Liver (tissue), 9 donors: ENCODE measurements around the gene YEATS2. TPM values are rescaled to one million over a fixed set of nuclear protein-coding genes. Genes with fewer than 3 reads are reported as not detected.

Experiments
- DNase-seq: peaks from one replicate; pipeline ENCODE4 v3.0.0-alpha.2; 2017; ENCODE audit warnings: low spot score
- H3K27ac ChIP-seq, 2 donors: one replicate each; pipeline ENCODE4 v1.7.0; 2013; ENCODE audit warnings: inconsistent platforms in 2 of 2, low read length in 2 of 2, control low read depth in 1 of 2, low read depth in 1 of 2, mild to moderate bottlenecking in 1 of 2
- H3K27me3 ChIP-seq, 4 donors: one replicate each; pipeline versions ENCODE4 v1.6.1 to v1.7.0; 2013; ENCODE audit warnings: low read length in 3 of 4, inconsistent platforms in 1 of 4, mild to moderate bottlenecking in 1 of 4, moderate library complexity in 1 of 4; ENCODE audit not compliant: control insufficient read depth in 4 of 4, insufficient read depth in 4 of 4
- H3K36me3 ChIP-seq, 4 donors: one replicate each; pipeline versions ENCODE4 v1.6.1 to v1.7.0; 2013; ENCODE audit warnings: low read length in 3 of 4, mild to moderate bottlenecking in 3 of 4, low read depth in 1 of 4, moderate library complexity in 1 of 4; ENCODE audit not compliant: control insufficient read depth in 4 of 4, insufficient read depth in 3 of 4
- H3K4me1 ChIP-seq, 4 donors: one replicate each; pipeline versions ENCODE4 v1.6.1 to v1.7.0; 2013; ENCODE audit warnings: low read length in 3 of 4, mild to moderate bottlenecking in 3 of 4, moderate library complexity in 1 of 4; ENCODE audit not compliant: control insufficient read depth in 4 of 4, insufficient read depth in 4 of 4
- H3K4me3 ChIP-seq, 3 donors: one replicate each; pipeline versions ENCODE4 v1.6.1 to v1.7.0; 2013; ENCODE audit warnings: low read length in 3 of 3, control low read depth in 1 of 3, low read depth in 1 of 3, mild to moderate bottlenecking in 1 of 3
- H3K9ac ChIP-seq, 2 donors: one replicate each; pipeline ENCODE4 v1.7.0; 2013; ENCODE audit warnings: low read length in 2 of 2, mild to moderate bottlenecking in 2 of 2, moderate library complexity in 2 of 2, control low read depth in 1 of 2, low read depth in 1 of 2
- H3K9me3 ChIP-seq, 4 donors: one replicate each; pipeline versions ENCODE4 v1.6.1 to v1.7.0; 2013; ENCODE audit warnings: low read length in 3 of 4; ENCODE audit not compliant: control insufficient read depth in 4 of 4
- EGR1 ChIP-seq, 2 donors: IDR thresholded peaks; 2 replicates each; pipeline ENCODE4 v1.6.1; 2016 to 2018; ENCODE audit warnings: antibody characterized with exemption in 2 of 2, low read depth in 2 of 2
- FOXA1 ChIP-seq: IDR thresholded peaks from 2 replicates; pipeline ENCODE4 v1.6.1; 2016; ENCODE audit warnings: antibody characterized with exemption
- FOXA2 ChIP-seq: IDR thresholded peaks from 2 replicates; pipeline ENCODE4 v1.6.1; 2016; ENCODE audit warnings: antibody characterized with exemption
- GABPA ChIP-seq, 2 donors: IDR thresholded peaks in 1 of 2; conservative IDR thresholded peaks in 1 of 2; 2 replicates each; pipeline ENCODE4 v1.6.1; 2016; ENCODE audit warnings: antibody characterized with exemption in 2 of 2, mild to moderate bottlenecking in 1 of 2, moderate library complexity in 1 of 2
- HNF4A ChIP-seq, 2 donors: conservative IDR thresholded peaks; 2 replicates each; pipeline ENCODE4 v1.6.1; 2016; ENCODE audit warnings: antibody characterized with exemption in 2 of 2, mild to moderate bottlenecking in 2 of 2
- HNF4G ChIP-seq: IDR thresholded peaks from 2 replicates; pipeline ENCODE4 v1.6.1; 2016; ENCODE audit warnings: antibody characterized with exemption
- JUND ChIP-seq, 2 donors: IDR thresholded peaks; 2 replicates each; pipeline ENCODE4 v1.6.1; 2016; ENCODE audit warnings: antibody characterized with exemption in 2 of 2
- NR2F2 ChIP-seq: IDR thresholded peaks from 2 replicates; pipeline ENCODE4 v1.6.1; 2016; ENCODE audit warnings: antibody characterized with exemption
- RAD21 ChIP-seq, 2 donors: IDR thresholded peaks; 2 replicates each; pipeline ENCODE4 v1.6.1; 2016; ENCODE audit warnings: antibody characterized with exemption in 2 of 2, mild to moderate bottlenecking in 2 of 2
- RXRA ChIP-seq, 2 donors: IDR thresholded peaks; 2 replicates each; pipeline ENCODE4 v1.6.1; 2017 to 2018; ENCODE audit warnings: antibody characterized with exemption in 2 of 2, mild to moderate bottlenecking in 1 of 2
- SP1 ChIP-seq: IDR thresholded peaks from 2 replicates; pipeline ENCODE4 v1.6.1; 2018; ENCODE audit warnings: antibody characterized with exemption, mild to moderate bottlenecking
- TAF1 ChIP-seq: conservative IDR thresholded peaks from 2 replicates; pipeline ENCODE4 v1.6.1; 2016; ENCODE audit warnings: antibody characterized with exemption, mild to moderate bottlenecking
- YY1 ChIP-seq: IDR thresholded peaks from 2 replicates; pipeline ENCODE4 v1.6.1; 2016; ENCODE audit warnings: antibody characterized with exemption, mild to moderate bottlenecking
- WGBS: extraction: QIAGEN DNeasy Blood & Tissue Kit; methylation state at CpG from one replicate; pipeline ENCODE4 v1.1.7; 2013; 5-methylcytosine and 5-hydroxymethylcytosine counted together
- polyA plus RNA-seq, 2 donors: library from polyadenylated mRNA; stranded (reverse) in 1 of 2; unstranded in 1 of 2; fragments of 200-250 nt in 1 of 2; fragments of >200 nt in 1 of 2; fragmentation: Nextera tagmentation in 1 of 2; extraction: Ambion mirVana in 1 of 2; gene quantifications; one replicate each; pipeline versions ENCODE4 v1.2.1 to v1.2.3, GENCODE V29; 2013 to 2015
- total RNA-seq, 2 donors: library from RNA; depleted of rRNA; stranded (reverse); fragments of >200 nt; gene quantifications; one replicate each; pipeline ENCODE4 v1.2.3, GENCODE V29; 2014
- TF ChIP-seq, protein P1 (sequence below): IDR thresholded peaks from 2 replicates; pipeline ENCODE4 v1.6.1; 2016; ENCODE audit warnings: antibody characterized with exemption
- TF ChIP-seq, protein P2 (sequence below): IDR thresholded peaks from 2 replicates; pipeline ENCODE4 v1.6.1; 2016; ENCODE audit warnings: antibody characterized with exemption, mild to moderate bottlenecking
- TF ChIP-seq, protein P3 (sequence below): IDR thresholded peaks from 2 replicates; pipeline ENCODE4 v1.6.1; 2016; ENCODE audit warnings: antibody characterized with exemption
- TF ChIP-seq, protein P4 (sequence below): fragments of 150-350 bp; IDR thresholded peaks from 2 replicates; pipeline ENCODE4 v1.5.1; 2017; ENCODE audit warnings: improper control_type of control experiment, low read depth, low read length; ENCODE audit not compliant: missing input control
- TF ChIP-seq, protein P5 (sequence below): IDR thresholded peaks from 2 replicates; pipeline ENCODE4 v1.6.1; 2016; ENCODE audit warnings: antibody characterized with exemption
- donor health status: healthy.
- donor health status: healthy.
- donor health status: healthy.
- donor health status: healthy.
- donor health status: healthy.

YEATS2 gene
- total and polyA plus RNA-seq, 4 donors, result 1.5 to 9.4 (median 4.9) TPM

DNA sequence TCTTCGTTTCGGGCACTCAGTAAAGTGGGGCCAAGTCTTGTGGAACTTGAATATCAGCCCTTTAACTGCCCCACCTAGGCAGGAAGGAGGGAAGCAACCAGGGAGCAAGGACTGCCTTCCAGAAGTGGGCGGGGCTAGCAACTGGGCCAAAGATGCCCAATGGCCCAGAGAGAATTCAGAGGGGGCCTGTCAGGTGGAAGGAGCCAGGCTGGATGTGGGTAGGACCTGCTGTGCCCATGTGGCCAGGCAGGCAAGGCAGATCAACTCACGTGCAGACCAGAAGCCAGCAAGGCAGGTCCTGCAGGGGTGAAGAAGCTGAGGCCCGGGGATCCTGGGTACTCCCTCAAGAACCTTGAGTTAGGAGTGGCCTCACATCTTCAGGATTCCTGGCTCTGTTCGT, 122.2 kb downstream of the YEATS2 start:
- no peak for TF ChIP-seq YY1
- TF ChIP-seq FOXA2, result no peak
- no peak for TF ChIP-seq TAF1
- TF ChIP-seq, protein P1, sequence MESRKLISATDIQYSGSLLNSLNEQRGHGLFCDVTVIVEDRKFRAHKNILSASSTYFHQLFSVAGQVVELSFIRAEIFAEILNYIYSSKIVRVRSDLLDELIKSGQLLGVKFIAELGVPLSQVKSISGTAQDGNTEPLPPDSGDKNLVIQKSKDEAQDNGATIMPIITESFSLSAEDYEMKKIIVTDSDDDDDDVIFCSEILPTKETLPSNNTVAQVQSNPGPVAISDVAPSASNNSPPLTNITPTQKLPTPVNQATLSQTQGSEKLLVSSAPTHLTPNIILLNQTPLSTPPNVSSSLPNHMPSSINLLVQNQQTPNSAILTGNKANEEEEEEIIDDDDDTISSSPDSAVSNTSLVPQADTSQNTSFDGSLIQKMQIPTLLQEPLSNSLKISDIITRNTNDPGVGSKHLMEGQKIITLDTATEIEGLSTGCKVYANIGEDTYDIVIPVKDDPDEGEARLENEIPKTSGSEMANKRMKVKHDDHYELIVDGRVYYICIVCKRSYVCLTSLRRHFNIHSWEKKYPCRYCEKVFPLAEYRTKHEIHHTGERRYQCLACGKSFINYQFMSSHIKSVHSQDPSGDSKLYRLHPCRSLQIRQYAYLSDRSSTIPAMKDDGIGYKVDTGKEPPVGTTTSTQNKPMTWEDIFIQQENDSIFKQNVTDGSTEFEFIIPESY, result no peak
- TF ChIP-seq FOXA1, result no peak
- TF ChIP-seq GABPA (IDR thresholded peaks at IDR 0.05 in 1 of 2, conservative IDR thresholded peaks at IDR 0.05 in 1 of 2), result no peak
- TF ChIP-seq RAD21 (IDR thresholded peaks at IDR 0.05), result no peak
- TF ChIP-seq, protein P2, sequence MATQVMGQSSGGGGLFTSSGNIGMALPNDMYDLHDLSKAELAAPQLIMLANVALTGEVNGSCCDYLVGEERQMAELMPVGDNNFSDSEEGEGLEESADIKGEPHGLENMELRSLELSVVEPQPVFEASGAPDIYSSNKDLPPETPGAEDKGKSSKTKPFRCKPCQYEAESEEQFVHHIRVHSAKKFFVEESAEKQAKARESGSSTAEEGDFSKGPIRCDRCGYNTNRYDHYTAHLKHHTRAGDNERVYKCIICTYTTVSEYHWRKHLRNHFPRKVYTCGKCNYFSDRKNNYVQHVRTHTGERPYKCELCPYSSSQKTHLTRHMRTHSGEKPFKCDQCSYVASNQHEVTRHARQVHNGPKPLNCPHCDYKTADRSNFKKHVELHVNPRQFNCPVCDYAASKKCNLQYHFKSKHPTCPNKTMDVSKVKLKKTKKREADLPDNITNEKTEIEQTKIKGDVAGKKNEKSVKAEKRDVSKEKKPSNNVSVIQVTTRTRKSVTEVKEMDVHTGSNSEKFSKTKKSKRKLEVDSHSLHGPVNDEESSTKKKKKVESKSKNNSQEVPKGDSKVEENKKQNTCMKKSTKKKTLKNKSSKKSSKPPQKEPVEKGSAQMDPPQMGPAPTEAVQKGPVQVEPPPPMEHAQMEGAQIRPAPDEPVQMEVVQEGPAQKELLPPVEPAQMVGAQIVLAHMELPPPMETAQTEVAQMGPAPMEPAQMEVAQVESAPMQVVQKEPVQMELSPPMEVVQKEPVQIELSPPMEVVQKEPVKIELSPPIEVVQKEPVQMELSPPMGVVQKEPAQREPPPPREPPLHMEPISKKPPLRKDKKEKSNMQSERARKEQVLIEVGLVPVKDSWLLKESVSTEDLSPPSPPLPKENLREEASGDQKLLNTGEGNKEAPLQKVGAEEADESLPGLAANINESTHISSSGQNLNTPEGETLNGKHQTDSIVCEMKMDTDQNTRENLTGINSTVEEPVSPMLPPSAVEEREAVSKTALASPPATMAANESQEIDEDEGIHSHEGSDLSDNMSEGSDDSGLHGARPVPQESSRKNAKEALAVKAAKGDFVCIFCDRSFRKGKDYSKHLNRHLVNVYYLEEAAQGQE, result no peak
- TF ChIP-seq, protein P3, sequence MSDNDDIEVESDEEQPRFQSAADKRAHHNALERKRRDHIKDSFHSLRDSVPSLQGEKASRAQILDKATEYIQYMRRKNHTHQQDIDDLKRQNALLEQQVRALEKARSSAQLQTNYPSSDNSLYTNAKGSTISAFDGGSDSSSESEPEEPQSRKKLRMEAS, result no peak
- TF ChIP-seq, protein P4, sequence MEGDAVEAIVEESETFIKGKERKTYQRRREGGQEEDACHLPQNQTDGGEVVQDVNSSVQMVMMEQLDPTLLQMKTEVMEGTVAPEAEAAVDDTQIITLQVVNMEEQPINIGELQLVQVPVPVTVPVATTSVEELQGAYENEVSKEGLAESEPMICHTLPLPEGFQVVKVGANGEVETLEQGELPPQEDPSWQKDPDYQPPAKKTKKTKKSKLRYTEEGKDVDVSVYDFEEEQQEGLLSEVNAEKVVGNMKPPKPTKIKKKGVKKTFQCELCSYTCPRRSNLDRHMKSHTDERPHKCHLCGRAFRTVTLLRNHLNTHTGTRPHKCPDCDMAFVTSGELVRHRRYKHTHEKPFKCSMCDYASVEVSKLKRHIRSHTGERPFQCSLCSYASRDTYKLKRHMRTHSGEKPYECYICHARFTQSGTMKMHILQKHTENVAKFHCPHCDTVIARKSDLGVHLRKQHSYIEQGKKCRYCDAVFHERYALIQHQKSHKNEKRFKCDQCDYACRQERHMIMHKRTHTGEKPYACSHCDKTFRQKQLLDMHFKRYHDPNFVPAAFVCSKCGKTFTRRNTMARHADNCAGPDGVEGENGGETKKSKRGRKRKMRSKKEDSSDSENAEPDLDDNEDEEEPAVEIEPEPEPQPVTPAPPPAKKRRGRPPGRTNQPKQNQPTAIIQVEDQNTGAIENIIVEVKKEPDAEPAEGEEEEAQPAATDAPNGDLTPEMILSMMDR, result no peak
- TF ChIP-seq, protein P5, sequence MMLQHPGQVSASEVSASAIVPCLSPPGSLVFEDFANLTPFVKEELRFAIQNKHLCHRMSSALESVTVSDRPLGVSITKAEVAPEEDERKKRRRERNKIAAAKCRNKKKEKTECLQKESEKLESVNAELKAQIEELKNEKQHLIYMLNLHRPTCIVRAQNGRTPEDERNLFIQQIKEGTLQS, result no peak
- TF ChIP-seq JUND (IDR thresholded peaks at IDR 0.05), result no peak
- no peak for TF ChIP-seq EGR1 (IDR thresholded peaks at IDR 0.05; ENCODE audit: low read depth in 2 of 2)
- no peak for TF ChIP-seq NR2F2
- TF ChIP-seq HNF4A (conservative IDR thresholded peaks at IDR 0.05), result no peak
- no peak for TF ChIP-seq SP1
- TF ChIP-seq HNF4G, result no peak
- TF ChIP-seq RXRA (IDR thresholded peaks at IDR 0.05), result no peak
- H3K4me1 ChIP-seq, result peaks cover 0 to 4% (median 3%) of the 10 kb centered on the region in 4 donors
- DNase-seq, result no peak
- peaks cover 0 to 6% (median 0%) of the 10 kb centered on the region in 4 donors for H3K36me3 ChIP-seq
- H3K9me3 ChIP-seq, result no peaks in the 10 kb centered on the region
- WGBS, result 95% methylated on average over 6 of the region's 6 CpGs
- H3K4me3 ChIP-seq, result no peak overlapping the region
- no peak overlapping the region for H3K9ac ChIP-seq
- no peaks in the 10 kb centered on the region for H3K27me3 ChIP-seq
- H3K27ac ChIP-seq, result no peak overlapping the region
